ENCODE results near the gene FRRS1.
A peak's percentile ranks its signal among the peaks of the same experiment; 100 is the strongest.
"Not testable (repeated sequence)": the region's sequence is repeated elsewhere in the genome, so short reads cannot be mapped to it uniquely, and the experiment has no call there.

The FRRS1 gene, protein sequence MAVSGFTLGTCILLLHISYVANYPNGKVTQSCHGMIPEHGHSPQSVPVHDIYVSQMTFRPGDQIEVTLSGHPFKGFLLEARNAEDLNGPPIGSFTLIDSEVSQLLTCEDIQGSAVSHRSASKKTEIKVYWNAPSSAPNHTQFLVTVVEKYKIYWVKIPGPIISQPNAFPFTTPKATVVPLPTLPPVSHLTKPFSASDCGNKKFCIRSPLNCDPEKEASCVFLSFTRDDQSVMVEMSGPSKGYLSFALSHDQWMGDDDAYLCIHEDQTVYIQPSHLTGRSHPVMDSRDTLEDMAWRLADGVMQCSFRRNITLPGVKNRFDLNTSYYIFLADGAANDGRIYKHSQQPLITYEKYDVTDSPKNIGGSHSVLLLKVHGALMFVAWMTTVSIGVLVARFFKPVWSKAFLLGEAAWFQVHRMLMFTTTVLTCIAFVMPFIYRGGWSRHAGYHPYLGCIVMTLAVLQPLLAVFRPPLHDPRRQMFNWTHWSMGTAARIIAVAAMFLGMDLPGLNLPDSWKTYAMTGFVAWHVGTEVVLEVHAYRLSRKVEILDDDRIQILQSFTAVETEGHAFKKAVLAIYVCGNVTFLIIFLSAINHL

DNA sequence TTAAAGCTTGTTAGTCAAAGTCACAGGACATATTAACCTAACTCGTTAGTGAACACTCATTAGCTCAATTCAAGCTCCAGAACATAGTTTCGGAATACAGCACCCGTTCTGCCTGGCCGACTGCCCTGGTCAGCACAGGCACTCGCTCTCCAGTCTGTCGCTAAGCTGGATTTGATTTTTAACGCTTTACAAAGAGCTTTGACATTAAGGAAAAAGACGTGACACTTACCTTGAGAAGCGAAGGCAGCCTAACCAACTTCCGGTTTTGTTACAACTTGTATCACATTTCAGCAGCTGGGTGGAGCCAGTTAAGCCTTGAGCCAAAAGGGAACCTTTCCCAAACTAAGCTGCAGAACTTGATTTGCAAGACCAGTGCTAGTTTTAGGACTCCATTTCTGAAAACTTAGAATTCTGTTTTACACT lies at the start of gene FRRS1:
Gene FRRS1, minus strand, starts transcription at position 258 of the 423 bp plus-strand sequence. CDS start 17,867 bp downstream, outside the sequence.
- DNase-seq = peak; percentile 52

DNA sequence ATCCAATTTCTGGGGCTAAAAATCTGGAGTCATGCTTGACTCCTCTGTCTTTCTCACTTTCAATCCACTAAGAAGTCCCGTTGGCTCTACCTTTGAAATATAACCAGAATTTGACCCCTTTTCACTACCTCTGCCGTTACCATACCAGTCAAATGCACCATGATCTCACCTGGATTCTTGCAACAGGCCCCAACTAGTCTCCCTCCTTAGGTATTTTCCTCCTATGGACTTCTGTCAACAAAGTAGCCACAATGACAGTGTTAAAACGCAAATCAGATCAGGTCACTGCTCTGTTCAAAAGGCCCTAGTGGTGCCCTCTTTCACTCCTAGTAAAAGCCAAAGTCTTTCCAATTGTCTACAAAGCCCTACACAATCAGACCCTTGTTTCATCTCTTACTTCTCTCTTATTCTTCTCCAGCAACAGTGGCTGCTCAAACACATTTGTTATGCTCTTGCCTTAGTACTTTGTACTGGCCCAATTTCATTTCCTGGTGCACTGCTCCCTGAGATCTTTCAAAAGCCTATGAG lies 48.0 kb upstream of the FRRS1 start:
- no peak for DNase-seq

DNA sequence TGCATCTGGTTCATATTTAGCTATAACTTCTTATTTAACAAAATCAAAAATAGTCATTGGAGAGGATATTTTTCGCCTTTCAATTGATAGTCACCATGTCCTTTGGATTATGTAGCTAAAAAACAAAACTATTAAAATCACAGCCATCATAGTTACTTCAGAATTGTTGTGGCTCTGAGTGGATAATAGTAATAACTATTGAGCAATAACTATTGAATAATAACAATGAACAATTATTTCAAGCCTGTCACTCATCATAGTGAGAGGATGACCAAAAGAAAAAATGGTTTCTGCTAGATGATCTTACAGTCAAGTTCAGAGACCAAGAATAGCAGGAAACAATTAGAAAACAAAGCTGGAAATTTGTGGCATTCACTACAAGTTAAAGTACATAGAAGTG lies 45.3 kb upstream of the FRRS1 start:
- no peak for DNase-seq

DNA sequence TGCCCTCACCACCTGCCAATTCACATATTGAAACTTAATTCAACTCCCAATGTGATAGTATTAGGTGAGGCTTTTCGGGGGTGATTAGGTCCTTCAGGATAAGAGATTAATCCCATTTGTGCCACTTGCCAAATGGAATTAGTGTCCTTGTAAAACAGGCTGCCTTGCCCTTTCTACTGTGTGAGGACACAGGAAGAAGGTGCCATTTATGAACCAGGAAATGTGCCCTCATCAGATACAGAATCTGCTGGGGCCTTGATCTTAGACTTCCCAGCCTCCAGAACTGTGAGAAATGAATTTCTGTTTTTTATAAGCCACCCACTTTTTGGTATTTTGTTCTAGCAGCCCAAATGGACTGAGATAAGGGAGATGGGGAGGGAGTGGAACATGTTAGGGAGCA lies 44.6 kb upstream of the FRRS1 start:
- no peak for DNase-seq

DNA sequence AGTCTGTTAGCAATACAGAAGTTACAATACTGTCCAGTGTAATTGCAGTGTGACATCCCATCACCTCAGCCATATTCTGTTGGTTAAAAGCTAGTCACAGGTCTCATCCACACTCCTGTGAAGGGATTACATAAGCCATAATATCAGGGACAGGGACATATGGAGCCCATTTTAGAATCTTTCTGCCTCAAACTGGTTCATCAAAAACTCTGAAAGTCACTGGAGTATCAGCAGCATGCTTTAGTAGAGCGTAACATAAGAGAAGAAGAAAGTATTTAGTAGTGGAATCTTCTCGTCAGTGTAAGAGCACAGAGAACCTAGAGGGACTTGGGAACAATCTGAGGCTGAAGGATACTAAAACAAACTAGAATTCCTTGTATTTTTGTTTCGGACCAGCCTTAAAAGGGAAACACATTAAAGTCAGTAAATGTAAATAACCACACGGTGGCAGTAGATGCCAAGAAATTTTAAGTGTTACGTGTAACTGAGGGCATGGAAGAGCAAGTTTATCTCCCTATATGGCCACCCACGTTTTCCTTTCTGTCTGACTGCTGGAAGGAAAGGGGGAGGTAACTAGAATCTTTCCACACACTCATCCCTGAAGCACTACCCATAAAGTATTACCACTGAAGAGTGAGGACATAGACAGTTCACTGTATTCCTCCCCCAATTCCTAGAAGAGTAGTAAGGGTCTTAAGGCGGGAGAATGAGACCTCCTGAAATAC lies 42.1 kb upstream of the FRRS1 start:
- DNase-seq = no peak

DNA sequence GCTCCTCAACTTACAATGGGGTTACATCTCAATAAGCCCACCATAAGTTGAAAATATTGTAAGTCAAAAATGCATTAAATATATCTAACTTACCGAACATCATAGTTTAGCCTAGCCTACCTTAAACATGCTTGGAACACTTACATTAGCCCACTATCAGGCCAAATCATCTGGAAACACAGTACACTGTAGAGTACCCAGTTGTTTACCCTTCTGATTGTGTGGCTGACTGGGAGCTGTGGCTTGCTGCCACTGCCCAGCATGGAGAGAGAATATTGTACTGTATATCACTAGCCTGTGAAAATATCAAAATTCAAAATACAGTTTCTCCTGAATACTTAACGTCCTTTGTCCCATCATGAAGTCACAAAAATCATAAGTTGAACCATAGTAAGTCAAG lies 40.4 kb upstream of the FRRS1 start:
- DNase-seq = no peak

DNA sequence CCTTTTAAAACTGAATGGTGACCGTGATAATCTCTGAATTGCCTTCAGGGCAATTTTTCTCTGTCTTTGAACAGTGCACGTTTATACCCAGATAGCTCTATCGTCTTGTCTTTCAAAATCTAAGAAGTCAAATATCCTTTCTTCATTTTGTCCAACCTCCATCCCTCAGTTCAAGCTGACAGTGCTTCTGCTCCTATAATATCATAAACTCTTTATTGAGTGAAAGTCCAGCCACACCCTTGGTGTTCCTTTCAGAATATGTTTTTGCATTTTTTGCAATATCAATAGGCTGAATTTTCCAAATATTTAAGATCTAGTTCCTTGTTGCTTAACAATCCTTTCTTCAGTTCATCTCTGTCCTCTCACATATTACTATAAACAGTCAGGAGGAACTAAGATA lies 35.1 kb upstream of the FRRS1 start:
- no peak for DNase-seq

DNA sequence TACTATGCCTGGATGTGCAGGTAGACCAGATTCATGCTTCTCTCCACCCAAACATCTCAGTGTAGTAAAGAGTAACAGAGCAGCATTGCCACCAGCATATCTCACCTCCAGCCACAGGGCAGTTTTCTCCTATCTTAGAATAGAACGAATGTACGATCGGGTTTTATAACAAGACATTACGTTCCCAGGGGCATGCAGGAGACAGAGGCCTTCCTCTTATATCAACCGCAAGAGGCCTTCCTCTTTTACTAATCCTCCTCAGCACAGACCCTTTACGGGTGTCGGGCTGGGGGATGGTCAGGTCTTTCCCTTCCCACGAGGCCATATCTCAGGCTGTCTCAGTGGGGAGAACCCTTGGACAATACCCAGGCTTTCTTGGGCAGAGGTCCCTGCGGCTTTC lies 27.4 kb upstream of the FRRS1 start:
- not testable (repeated sequence) for DNase-seq

DNA sequence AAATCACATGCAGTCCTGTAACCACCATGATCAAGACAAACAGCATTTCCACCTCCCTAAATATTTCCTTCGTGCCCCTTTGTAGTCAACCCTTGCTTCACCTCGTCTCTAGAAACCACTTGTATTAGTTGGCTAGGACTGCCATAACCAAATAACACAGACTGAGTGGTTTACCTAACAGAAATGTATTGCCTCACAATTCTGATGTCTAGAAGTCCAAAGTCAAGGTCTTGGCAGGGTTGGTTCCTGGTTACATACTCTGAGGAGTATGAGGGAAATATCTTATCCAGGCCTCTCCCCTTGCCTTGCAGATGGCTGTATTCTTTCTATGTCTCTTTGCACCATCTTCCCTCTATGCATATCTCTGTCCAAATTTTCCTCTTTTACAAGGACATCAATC lies 23.3 kb upstream of the FRRS1 start:
- DNase-seq = no peak

DNA sequence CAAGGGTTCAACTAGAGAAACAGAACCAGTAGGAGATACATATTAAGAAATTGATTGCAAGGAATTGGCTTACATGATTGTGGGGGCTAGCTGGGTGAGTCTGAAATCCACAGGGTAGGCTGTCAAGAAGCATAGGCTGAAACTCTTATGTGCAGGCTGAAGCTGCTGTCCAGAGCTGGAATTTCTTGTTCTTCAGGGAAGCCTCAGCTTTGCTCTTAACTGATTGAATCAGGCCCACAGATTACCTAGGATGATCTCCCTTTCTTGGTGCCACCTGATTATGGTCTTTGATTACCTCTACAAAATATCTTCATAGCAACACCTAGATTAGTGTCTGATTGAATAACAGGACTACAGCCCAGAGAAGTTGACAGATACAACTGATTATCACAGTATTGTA lies 22.5 kb upstream of the FRRS1 start:
- no peak for DNase-seq

DNA sequence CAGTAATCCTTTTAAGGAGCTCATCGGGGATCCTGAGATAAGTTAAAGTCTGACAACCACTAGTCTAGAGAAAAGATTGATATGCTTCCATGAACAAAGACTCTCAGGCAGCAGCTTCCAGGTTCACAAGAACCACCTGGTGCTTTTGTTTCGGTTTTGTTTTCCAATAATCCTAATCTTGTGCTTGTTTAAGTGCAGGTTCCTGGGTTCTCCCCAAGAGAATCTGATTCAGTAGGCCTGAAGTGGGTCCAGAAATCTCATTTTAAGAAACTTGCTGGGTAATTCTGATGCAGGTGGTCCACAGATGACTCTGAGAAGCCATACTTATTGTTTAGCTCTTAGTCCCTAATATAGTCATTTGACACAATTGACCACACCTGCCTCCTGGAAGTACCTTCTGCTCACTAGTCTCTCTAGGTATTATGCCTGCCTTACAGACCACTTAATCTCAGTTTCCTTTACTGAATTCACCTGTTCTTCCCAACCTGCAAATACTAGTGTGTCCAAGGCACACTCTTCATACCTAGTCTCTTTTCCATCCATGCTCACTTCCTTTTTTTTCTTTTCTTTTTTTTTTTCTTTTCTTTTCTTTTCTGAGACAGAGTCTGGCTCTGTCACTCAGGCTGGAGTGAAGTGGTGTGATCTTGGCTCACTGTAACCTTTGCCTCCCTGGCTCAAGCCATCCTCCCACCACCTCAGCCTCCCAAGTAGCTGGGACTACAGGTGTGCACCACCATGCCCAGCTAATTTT lies 20.5 kb upstream of the FRRS1 start:
- no peak for DNase-seq

DNA sequence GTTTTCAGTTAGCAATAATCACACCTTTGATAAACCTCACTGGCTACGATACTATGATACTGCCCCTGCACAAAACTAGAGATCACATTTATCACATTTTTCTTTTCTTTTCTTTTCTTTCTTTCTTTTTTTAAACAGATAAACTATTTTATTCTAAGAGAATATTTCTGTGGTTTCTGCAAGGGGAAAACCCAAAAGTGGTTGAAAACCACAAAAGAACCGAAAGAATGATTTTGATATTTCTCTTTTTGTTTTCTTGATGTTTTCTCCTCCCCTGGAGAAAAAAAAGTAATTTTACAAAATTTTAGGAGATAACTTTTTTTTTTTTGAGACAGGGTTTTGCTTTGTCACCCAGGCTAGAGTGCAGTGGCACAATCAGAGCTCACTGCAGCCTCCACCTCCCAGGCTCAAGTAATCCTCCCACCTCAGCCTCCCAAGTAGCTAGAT lies 18.4 kb upstream of the FRRS1 start:
- no peak for DNase-seq

DNA sequence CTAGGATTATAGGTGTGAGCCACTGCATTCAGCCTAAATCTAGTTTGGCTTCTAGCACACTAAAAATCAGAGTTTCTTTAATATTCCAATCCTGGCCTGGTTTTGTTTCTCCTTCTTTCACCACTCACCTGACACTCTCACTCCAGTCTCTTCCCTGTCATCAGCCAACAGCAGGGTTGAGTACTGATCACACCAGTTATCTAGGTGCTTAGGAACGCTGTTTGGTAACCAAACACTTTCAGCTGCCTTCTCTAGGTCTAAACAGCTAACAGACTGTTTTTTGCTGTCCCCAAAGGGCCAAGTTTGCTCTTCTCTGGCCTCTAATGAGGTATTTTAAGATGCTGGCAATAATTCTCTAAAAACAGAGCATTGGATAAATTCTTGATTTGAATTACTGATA lies 17.7 kb upstream of the FRRS1 start:
- DNase-seq = no peak

DNA sequence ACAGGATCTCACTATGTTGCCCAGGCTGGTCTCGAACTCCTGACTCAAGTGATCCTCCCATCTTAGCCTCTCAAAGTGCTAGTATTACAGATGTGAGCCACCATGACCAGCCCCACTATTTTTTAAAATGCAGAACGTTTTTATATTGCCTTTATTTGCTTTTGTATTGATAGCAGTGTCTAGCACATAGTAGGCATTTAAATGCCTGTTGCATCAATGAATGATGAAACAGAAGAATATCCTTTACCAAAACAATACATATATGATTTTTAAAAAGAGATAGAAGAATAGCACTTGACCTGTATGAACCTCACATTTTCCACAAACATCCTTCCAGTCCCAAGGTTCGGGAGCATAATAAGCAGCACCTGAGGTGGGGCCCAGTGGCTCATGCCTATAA lies 16.5 kb upstream of the FRRS1 start:
- DNase-seq = no peak

DNA sequence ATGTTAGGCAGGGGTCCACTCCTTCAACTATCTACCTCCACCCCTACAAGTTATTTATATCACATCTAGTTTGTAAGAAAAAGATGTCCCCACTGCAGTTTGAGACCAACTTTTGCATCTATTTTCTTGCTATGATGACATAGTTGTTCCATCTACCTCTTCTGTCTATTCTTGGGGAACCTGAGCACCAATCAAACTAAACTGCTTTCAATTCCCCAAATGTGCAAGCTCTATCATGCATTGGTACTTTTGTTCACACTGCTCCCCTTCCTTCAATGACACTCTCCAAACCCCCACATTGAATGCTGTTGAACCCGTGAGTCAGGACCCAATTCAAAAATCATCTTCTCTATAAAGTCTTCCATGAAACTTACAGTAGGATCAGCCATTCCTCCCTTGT lies 16.0 kb upstream of the FRRS1 start:
- no peak for DNase-seq

DNA sequence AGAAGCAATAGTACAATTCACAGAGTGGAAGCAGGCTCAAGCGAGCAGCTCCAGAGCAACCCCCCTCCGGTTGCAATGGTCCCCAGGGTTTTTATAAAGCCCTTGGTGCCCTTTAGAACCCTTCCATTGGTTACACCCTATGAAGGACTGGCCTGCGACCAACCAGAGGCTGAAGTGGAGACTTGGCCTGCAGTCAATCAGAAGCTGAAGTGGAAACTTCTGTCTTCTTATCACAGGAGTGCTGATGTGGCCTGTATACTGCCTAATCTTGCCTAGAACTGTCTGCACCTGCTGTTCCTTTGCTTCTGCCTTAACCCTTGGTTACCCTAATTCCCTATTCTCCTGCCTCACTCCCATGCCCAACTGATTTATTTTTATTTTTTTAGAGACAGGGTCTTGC lies 15.4 kb upstream of the FRRS1 start:
- DNase-seq = no peak

DNA sequence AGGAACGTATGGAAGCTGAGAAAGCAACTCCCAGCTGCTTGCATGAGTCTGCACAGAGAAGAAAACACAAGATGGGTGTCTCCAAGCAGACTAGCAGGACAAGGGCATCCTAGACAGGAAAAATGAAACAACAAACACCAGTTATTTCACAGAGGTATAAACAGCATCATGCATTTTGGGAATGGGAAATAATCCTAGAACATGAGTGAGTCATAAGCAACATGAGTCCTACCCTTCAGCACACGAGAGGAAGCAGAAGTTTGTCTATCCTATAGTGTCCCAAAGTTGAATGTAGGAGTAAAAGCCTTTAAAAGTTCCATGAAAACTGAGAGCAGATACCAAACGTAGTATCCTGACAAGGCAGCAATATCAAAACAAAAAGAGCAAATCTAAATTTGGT lies 11.3 kb upstream of the FRRS1 start:
- no peak for DNase-seq

DNA sequence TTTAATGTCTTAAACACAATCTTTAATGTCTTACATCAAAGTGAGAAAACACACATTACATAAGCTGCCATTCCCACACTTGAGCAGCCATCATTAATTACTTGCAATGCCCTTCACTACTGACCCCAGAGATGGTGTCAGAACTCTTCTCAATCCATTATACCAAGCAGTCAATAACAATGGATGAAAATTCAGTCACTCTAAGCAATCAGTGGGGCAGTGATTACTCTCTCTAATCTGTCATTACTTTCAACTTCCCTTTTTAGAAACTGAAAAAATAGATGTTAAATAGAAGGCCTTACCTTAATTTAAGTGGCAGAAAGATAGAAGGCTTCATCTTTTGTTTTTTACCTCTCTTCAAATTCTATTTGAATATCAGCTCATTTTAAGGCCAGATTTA lies 9.7 kb upstream of the FRRS1 start:
- no peak for DNase-seq

DNA sequence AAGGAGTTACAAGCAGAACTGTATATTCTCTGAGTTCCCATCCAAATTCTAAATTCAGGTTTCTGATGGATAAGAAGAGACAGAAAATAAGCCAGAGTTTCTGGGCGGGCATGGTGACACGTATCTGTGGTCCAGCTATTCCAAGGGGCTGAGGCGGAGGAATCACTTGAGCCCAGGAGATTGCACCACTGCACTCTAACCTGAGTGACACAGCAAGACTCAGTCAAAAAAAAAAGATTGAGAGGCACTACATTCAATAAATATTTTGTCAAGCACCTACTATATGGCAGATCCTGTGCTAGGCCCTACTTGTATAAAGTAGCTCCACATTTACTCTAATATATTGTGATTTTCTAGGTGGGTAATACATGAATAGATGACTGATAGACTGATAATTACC lies 6.4 kb upstream of the FRRS1 start:
- no peak for DNase-seq

DNA sequence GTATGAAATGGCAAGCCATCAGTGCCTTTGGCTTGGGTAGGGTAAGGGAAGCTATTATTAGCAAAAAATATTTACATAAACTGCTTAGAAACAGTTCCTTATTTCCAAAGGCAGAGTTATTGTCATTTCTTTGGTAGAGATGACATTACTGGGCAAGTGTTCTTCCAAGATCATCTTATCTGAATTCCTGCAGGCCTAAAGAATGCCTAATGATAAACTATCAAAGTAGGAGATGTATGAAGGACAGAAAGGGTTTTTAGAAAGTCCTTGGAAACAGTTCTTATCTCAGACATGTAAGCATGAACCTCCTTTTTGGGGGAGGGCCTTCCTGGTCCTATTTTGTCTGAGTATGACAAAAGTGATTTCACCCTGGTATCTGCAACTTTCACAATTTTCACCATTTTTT lies 5.1 kb upstream of the FRRS1 start:
- no peak for DNase-seq

DNA sequence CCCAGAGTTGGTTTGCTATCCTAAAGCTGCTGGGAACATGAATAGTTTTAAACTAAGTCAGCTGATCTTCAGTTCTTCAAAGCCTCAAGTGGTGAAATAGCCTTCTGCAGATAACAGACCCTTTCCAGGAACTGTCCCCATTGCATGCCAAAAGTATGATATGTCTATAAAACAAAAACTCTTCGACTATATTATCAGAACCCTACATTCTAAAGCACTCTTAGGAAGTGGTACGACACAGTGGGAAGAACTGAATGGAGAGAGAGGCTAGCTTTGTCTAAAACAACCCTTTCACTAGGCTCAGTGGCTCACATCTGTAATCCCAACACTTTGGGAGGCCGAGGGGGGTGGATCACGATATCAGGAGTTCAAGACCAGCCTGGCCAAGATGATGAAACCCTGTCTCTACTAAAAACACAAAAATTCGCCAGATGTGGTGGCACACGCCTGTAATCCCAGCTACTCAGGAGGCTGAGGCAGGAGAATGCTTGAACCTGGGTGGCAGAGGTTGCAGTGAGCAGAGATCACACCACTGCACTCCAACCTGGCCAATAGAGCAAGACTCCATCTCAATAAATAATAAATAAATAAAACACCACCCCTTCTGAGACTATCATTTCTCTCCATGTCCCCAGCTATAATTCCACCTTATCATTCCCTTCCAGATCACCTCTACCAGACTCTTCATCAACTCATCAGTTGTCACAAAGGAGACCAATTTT lies 2.2 kb upstream of the FRRS1 start:
- no peak for DNase-seq

DNA sequence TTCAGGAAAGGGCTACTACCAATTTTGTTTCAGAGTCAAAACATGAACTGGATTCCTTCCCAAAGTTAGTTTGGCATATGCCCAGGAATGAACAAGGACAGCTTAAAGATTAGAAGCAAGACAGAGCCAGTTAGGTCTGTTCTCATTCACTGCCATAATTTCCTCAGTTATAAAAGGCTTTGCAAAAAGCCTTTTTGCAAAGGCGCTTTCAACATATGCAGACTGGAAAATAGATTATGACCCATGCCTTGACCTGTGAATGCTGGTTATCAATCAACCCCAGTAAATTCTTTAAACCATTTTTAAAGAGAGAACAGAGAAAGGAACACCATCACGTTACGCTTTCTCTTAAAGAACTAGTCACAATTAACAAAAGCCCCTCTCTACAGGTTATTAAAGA lies 1.7 kb upstream of the FRRS1 start:
- DNase-seq = no peak
